T-helper 22 cell (primary cell): Measurements from ENCODE around the gene TSPAN13.

Source experiments
- DNase-seq: peaks from one replicate; pipeline ENCODE4 v3.0.0-alpha.2; 2020; ENCODE audit warnings: low read depth

Gene TSPAN13

GRCh38 chr7:16813232-16813616 lies 59.7 kb downstream of the TSPAN13 start:
- no peak for DNase-seq

DNA sequence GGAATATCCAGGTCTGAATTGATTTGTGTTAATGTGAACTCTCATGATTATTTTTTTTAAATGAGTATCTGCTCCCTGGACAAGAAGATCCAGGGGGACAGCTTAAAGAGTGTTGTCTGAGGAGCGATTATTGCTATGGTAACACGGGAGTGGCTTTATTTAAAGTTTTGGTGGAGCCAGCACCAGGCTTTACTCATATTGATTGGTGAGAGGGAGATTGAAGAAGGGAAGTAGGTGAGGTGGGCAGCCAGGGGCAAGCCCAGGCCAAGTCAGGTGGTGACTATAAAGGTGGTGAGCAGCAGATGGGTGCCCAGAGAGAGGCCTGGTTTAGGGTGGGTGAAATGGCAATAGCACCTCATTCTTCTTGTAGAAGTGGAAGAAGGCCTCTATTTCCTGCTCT lies 61.4 kb downstream of the TSPAN13 start:
- no peak for DNase-seq

- no peak for DNase-seq
These were observed 63.3 kb downstream of the TSPAN13 start for GRCh38 chr7:16816824-16817223.

GRCh38 chr7:16817536-16817935 lies 64.0 kb downstream of the TSPAN13 start:
- no peak for DNase-seq

DNA sequence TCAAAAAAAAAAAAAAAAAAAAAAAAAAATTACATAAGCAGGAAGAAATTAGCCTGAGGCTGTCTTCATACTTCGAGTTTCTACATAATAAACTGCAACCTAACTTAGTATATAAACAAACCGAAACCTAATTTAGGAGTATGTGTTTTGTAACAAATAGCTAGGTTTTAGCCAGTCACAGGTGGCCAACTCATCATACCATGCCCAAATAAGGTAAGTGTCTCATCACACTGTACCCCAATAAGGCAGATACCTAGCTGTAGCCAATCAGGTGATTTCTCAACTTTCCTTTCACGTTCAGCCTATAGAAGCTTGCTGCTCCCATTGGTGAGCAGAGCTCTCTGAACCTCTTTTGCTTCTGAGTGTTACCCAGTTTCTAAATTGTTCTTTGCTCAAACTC lies 65.2 kb downstream of the TSPAN13 start:
- no peak for DNase-seq

- no peak for DNase-seq
These were observed 68.5 kb downstream of the TSPAN13 start for GRCh38 chr7:16822029-16822428.

GRCh38 chr7:16826060-16826459 lies 72.5 kb downstream of the TSPAN13 start:
- DNase-seq = no peak

GRCh38 chr7:16833373-16833772 lies 79.8 kb downstream of the TSPAN13 start:
- DNase-seq = no peak
